ENCODE measurements around the gene SLC37A1.

The SLC37A1 gene

DNA sequence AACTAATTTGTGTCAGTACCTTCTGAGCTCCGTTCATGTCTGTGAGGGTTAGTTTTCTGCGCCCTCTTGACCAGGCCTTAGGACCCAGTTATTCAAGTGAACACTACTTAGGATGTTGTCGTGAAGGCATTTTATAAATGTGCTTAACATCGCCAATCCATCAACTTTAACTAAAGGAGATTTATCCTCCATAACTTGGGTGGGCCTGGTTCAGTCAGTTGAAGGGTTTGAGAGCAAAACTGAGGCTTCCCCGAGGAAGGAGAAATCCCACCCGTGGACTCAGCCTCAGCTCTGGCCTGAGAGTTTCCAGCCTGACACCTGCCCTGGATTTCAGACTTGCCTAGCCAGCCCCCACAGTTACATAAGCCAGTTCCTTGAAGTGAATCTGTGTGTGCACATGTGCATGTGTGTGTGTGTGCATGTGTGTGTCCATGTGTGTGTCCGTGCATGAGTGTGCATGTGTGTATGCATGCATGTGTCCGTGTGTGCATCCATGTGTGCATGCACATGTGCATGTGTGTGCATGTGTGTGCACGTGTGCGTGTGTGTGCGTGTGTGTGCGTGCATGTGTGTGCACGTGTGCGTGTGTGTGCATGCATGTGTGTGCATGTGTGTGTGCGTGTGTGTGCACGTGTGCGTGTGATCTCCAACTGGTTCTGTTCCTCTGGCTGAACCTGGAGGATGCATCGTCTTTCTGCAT lies 77.7 kb downstream of the SLC37A1 start:
- TF ChIP-seq, protein P1, sequence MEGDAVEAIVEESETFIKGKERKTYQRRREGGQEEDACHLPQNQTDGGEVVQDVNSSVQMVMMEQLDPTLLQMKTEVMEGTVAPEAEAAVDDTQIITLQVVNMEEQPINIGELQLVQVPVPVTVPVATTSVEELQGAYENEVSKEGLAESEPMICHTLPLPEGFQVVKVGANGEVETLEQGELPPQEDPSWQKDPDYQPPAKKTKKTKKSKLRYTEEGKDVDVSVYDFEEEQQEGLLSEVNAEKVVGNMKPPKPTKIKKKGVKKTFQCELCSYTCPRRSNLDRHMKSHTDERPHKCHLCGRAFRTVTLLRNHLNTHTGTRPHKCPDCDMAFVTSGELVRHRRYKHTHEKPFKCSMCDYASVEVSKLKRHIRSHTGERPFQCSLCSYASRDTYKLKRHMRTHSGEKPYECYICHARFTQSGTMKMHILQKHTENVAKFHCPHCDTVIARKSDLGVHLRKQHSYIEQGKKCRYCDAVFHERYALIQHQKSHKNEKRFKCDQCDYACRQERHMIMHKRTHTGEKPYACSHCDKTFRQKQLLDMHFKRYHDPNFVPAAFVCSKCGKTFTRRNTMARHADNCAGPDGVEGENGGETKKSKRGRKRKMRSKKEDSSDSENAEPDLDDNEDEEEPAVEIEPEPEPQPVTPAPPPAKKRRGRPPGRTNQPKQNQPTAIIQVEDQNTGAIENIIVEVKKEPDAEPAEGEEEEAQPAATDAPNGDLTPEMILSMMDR (IDR thresholded peaks at IDR 0.05), result no peak

DNA sequence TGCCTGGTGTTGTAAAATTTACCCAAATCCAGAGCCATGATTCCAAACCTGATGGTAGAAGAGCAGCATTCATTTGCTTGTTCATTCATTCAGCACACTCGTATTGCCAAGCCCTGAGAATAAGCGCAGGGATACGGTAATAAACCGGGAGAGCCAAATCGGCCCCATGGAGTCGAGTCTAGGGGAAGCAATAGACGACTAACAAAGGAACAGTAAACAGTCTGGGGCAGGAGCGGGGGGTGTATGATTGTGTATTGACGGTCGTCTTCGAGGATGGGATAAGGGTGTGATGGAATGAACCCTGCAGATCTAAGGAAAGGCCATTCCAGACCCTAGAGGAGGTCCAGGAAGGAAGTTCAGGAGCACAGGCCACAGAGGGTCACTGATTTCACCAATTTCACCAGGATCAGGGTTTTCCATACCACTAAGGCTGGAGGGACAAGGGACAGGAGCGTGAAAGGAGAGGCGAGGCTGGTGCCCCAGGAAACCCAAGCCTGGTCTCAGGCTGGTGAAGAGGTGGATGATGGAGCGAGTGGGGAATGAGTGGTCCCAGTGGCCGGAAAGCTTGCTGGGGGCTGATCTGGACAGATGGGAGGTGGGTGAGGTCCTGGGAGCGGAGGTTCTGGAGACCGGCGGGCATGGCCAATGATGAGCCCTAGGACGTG lies 78.6 kb downstream of the SLC37A1 start:
- TF ChIP-seq, protein P1 (IDR thresholded peaks at IDR 0.05), result no peak

DNA sequence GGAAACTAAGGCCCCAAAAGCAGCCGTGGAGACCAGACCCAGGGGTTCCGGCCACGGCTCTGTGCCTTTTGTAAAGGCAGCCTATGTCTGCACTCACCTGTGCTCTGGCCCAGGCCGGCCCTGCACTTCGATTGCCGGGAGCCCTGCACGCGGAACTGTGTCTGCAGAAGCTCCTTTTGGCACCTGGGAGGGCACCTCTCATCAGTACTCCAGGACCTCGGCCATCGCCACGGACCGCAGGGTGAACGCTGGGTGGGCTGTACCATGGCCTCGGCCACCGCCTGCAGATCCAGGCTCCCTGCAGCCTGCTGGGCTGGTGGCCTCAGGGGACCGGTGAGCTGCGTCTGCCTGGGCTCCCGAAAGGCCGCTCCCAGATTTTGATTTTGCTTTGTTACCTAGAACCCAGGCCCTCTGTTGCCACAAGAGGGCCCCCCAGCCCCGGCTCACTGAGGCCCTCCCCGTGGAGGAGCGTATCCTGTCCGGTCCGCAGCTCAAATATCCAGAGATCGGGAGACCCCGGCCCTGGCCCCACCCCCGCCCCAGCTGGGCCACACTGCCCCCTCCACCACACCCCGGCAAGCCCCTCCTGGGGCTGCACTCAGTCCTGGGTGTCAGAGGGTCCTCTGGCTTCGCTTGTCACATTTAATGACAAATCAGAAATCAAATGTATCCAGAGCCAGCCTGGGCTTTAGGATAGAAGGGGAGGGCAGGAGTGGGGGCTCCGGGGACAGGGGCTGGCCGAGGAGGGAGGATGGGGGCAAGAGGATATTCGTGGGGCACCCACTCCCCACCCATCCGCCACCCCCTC lies 79.6 kb downstream of the SLC37A1 start:
- TF ChIP-seq, protein P1 (IDR thresholded peaks at IDR 0.05), result peak; percentile 69

DNA sequence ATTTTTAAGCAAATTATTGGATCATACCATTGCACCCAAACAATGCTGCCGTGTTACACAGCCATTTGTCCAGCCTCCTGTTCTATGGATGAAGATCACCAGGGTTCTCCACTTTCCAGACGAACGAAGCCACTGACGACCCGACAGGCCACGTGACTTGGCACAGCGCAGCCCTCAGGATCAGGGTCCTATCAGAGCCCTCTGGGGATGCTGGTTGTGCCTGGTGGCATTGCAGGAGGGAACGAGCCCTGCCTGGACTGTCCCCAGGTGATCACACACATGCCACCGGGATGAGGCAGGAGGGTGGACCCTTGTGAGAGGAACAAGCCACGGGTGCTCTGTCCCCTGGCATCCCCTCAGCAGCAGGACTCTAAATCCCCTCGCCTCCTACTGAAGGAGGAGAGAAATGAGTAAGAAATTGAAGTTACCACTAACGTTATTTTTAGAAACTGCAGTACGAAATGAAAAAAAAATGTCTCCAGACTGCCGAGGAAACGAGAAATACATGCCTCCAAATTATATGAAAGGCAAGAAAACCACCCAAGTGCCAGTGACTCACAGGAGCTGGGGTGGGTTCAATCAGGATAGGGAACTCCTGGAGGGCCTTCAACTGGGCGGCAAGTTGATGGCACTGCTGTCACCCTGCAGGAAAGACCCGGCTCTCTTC lies 81.1 kb downstream of the SLC37A1 start:
- TF ChIP-seq, protein P1 (IDR thresholded peaks at IDR 0.05), result no peak

DNA sequence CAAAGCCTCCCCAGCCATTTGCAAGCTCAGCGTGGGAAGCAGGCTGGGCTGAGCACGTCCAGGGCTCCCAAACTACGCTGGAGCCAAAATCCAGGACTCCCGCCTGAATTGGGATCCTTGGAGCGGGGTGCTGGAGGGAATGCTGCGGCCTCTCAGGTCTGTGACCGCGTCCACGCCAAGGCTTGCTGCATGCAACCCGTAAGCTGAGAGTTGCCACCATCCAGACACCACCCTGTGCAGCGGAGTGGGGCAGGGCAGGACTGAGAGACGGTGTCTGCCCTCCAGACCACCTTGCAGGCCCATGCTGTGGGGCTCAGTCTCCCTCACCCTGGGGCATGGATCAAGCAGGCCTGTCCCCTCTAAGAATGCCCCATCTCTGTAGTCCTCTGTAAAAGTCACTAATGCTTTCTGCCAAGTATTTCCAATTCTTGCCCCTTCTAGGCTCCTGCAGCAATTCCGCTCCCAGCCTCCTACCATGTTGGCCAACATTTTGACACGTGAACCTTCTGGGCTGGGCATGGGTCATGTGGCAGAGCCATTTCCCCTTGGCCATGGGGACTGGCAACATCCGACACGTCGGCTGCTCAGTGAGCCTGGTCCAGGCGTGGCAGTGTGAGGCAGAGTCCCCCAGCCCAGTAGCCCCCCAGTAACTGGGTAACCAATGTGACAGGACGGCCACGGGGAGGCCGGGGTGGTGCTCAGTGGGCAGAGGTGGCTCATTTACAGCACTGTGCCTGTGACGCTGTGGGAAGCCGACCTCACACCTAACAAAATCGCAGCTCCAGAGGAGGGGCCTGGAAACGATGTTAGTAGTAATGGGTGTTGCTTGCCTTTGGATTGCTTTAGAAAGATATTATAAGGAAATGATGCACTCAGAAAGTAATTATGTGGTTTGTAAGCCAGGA lies 81.9 kb downstream of the SLC37A1 start:
- TF ChIP-seq, protein P1 (IDR thresholded peaks at IDR 0.05), result no peak

DNA sequence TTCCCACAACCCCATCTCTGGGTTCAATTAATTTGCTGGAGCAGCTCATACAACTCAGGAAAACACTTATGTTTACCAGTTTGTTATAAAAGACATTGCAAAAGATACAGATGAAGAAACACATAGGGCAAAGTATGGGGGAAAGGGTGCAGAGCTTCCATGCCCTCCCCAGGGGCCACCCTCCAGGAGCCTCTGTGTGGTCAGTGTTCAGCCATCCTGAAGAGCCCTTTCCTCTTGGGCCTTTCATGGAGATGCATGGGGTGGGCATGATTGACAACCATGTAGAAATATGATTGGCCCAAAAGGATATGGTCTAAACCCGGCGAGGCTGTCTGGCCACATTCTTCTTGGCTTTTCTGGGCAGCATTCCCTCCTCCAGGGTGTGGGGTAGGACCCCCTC lies 83.0 kb downstream of the SLC37A1 start:
- TF ChIP-seq, protein P1 (IDR thresholded peaks at IDR 0.05), result no peak
